ENCODE data around the gene ALDH1A1. TPM values are rescaled to one million over a fixed set of nuclear protein-coding genes. Genes with fewer than 3 reads are reported as not detected.

ALDH1A1 gene
- total RNA-seq, 1 donor from 2014 or later = 1.6 TPM

DNA sequence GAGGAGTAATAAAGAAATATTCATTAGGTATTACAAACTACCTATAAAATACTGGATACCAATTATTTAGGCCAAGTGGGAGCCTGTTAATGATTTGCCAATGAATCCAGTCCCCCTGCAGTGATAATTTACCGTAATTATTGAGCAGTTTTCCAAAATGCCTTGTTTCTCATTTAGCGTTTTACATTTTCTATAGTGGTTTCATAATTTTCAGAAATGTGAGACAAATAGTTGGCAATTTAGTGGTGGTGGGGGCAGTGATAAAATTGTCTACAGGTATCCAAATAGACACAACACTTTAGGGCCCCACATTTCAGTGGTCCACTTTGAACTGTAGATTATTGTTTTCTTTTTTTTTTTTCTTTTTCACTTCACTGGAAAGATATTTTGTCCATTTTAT lies 27.3 kb upstream of the ALDH1A1 start:
- DNase-seq (ENCODE audit: low read depth) = no peak
- H3K4me3 ChIP-seq (ENCODE audit: low read depth, low read length) = no peak overlapping the region
- TF ChIP-seq, protein P1, sequence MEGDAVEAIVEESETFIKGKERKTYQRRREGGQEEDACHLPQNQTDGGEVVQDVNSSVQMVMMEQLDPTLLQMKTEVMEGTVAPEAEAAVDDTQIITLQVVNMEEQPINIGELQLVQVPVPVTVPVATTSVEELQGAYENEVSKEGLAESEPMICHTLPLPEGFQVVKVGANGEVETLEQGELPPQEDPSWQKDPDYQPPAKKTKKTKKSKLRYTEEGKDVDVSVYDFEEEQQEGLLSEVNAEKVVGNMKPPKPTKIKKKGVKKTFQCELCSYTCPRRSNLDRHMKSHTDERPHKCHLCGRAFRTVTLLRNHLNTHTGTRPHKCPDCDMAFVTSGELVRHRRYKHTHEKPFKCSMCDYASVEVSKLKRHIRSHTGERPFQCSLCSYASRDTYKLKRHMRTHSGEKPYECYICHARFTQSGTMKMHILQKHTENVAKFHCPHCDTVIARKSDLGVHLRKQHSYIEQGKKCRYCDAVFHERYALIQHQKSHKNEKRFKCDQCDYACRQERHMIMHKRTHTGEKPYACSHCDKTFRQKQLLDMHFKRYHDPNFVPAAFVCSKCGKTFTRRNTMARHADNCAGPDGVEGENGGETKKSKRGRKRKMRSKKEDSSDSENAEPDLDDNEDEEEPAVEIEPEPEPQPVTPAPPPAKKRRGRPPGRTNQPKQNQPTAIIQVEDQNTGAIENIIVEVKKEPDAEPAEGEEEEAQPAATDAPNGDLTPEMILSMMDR (conservative IDR thresholded peaks at IDR 0.05; ENCODE audit: low read depth, low read length) = no peak

DNA sequence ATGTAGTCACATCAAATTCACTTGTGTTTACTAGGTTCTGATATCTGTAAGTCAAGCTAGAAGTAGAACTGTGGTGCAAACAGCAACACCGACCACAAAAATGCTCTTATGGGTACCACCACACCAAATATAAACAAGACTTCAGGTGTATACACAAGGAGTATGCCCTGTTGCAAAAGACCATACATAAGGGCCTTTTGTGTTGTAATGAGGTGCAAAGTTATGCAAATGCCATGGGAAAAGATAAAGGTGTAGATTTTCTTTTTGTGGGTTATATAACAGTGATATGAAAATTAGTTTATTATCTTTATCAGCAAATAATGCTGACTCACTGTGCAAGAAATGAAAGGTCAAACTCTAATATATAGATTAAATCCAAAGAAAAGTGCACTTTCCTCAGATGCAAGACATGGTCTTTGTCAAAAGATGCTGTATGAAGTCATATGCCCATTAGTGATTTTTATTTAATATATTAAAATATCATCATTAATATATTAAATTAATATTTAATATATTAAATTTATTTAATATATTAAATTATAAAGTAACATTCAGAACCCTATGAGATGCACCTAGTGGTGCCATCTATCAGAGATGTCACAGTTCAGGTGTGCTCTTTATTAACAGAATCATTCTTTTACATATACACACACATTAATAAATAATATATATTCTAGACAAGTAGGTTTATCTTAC lies 26.7 kb upstream of the ALDH1A1 start:
- no peak for DNase-seq (ENCODE audit: low read depth)
- TF ChIP-seq, protein P1 (conservative IDR thresholded peaks at IDR 0.05; ENCODE audit: low read depth, low read length) = no peak
- H3K4me3 ChIP-seq (ENCODE audit: low read depth, low read length) = no peak overlapping the region

DNA sequence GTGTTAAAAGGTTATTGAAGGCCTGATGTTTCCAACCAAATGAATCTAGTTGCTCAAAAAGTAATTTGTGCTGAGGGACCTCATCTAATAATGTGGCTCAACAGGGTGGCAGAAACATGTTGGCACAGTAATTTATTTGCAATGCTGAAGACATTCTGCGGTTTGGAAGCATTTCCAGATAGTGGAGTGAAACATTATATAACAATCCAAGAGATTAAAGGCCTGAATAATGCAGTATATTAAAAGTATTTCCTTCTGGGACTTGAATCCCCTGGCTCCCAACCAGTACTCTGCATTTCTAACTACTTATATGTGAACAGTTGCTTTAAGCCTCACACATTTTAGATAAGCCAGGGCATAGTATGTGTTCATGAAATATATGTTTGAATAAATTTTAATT lies 25.9 kb upstream of the ALDH1A1 start:
- DNase-seq (ENCODE audit: low read depth) = no peak
- H3K4me3 ChIP-seq (ENCODE audit: low read depth, low read length) = no peak overlapping the region
- TF ChIP-seq, protein P1 (conservative IDR thresholded peaks at IDR 0.05; ENCODE audit: low read depth, low read length) = no peak

DNA sequence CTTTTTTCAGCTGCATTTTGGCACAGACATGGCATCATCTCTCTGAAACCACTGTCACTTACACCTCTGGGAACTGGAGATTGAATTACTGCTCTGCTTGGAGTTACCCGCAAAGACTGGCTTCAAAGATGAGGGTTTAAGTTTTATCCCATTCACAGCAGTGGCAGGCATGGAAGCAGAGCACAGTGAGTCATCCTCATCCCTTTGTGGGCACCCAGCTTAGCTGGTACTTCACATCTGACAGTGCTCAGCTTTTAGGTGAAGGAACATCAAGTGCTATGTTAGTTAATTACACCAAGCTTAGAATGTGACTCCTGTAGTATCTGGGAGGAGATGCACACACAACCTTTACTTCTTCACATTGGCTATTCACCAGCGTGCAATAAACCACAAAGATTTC lies 24.8 kb upstream of the ALDH1A1 start:
- H3K4me3 ChIP-seq (ENCODE audit: low read depth, low read length) = no peak overlapping the region
- TF ChIP-seq, protein P1 (conservative IDR thresholded peaks at IDR 0.05; ENCODE audit: low read depth, low read length) = no peak
- no peak for DNase-seq (ENCODE audit: low read depth)

DNA sequence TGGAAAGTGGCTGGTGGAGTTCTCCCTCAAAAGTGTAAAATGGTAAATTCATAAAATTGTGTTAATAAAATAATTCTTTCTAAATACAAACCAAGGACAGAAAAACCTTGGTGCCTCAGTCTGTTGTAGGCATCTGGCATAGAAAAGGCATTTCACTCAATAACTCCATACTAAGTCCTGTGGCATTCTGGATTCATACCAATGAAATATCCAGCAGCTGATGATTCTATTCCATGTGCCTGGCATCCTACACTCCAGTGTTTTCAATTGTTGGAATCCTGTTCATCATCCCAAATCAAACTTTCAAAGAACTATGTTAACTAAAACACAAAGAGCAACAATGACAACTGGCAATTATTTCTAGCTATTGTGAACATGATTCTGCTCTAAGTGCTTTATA lies 21.6 kb upstream of the ALDH1A1 start:
- no peak for DNase-seq (ENCODE audit: low read depth)
- H3K4me3 ChIP-seq (ENCODE audit: low read depth, low read length) = no peak overlapping the region
- TF ChIP-seq, protein P1 (conservative IDR thresholded peaks at IDR 0.05; ENCODE audit: low read depth, low read length) = no peak

DNA sequence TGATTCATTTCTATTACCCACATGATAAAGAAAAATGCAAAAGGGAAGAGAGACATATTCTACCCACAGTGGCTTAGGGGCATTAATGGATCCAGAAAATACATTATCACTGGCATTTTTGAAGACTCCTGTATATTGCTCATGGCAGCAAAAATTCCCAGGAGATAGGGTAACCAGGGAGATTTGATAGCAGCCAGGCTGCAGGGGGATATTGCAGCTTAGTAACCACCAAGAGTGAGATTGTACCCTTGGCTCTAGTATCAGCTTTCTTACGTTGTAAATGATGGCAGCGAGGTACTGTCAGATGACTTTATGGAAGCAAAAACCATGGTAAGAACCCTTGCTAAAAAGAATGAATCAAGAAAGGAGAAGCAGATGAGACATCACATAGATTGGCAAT lies 19.8 kb upstream of the ALDH1A1 start:
- H3K4me3 ChIP-seq (ENCODE audit: low read depth, low read length) = no peak overlapping the region
- DNase-seq (ENCODE audit: low read depth) = no peak
- TF ChIP-seq, protein P1 (conservative IDR thresholded peaks at IDR 0.05; ENCODE audit: low read depth, low read length) = no peak

DNA sequence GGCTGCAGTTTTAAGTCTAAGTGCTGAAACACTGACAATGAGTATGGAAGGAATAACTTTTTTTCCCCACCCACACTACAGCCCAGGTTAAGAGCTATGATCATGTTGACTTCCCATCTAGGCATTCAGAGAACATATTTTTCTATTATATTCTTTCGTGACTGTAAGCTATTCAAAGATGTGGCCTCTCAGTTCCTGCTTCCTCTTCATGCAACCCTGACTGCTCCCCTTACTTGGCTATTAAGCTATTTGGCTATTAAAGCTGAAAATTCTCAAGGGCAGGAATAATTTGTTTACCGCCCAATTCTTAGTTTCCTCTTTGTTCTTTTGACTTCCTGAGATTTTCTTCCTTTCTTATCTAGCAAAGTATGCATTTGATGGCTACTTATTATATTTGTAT lies 18.6 kb upstream of the ALDH1A1 start:
- no peak for DNase-seq (ENCODE audit: low read depth)

More for the DNA sequence above, 18.6 kb upstream of the ALDH1A1 start:
- H3K4me3 ChIP-seq (ENCODE audit: low read depth, low read length) = no peak overlapping the region
- TF ChIP-seq, protein P1 (conservative IDR thresholded peaks at IDR 0.05; ENCODE audit: low read depth, low read length) = no peak
